Measurements from ENCODE around the gene SERPIND1.

SERPIND1 gene

DNA sequence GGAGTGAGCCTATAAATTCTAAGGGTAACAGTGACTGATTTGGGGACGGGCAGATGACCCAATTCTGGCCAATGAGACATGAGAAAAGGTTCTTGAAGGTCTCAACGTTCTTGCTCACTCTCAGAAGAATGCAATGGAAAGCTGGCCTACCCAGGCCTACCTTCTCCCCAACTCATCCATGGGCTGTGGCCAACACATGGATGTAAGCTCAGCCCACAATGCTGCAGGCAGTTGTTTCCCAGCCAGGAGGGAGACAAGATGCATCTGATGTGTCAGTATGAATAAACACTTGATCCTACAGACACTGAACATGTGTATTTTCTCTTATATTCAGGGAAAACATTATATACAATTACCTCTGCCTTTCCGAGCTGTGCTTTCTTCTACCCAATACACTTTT, 60.3 kb downstream of the SERPIND1 start (continued):
- TF ChIP-seq, protein P1, sequence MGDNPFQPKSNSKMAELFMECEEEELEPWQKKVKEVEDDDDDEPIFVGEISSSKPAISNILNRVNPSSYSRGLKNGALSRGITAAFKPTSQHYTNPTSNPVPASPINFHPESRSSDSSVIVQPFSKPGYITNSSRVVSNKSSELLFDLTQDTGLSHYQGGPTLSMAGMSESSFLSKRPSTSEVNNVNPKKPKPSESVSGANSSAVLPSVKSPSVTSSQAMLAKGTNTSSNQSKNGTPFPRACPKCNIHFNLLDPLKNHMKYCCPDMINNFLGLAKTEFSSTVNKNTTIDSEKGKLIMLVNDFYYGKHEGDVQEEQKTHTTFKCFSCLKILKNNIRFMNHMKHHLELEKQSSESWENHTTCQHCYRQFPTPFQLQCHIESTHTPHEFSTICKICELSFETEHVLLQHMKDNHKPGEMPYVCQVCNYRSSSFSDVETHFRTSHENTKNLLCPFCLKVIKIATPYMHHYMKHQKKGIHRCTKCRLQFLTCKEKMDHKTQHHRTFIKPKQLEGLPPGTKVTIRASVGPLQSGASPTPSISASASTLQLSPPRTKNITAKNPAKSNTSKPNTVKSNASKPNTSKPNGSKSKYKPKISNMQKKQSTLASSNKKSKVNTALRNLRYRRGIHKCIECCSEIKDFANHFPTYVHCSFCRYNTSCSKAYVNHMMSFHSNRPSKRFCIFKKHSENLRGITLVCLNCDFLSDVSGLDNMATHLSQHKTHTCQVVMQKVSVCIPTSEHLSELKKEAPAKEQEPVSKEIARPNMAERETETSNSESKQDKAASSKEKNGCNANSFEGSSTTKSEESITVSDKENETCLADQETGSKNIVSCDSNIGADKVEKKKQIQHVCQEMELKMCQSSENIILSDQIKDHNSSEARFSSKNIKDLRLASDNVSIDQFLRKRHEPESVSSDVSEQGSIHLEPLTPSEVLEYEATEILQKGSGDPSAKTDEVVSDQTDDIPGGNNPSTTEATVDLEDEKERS (tag by site-specific recombination; IDR thresholded peaks at IDR 0.05) = no peak
- no peak for TF ChIP-seq ZFP69B (tag by site-specific recombination; IDR thresholded peaks at IDR 0.05)
- no peak for TF ChIP-seq ZBTB20 (tag by site-specific recombination; IDR thresholded peaks at IDR 0.05)
- TF ChIP-seq ZFP3 (tag by site-specific recombination; IDR thresholded peaks at IDR 0.05; ENCODE audit: low read depth) = no peak
- no peak for TF ChIP-seq ZNF548 (tag by site-specific recombination; IDR thresholded peaks at IDR 0.05)
- no peak for TF ChIP-seq ZNF10 (tag by site-specific recombination; IDR thresholded peaks at IDR 0.05)
- no peak for TF ChIP-seq ZNF341 (tag by site-specific recombination; IDR thresholded peaks at IDR 0.05; ENCODE audit: low read depth)
- TF ChIP-seq, protein P2, sequence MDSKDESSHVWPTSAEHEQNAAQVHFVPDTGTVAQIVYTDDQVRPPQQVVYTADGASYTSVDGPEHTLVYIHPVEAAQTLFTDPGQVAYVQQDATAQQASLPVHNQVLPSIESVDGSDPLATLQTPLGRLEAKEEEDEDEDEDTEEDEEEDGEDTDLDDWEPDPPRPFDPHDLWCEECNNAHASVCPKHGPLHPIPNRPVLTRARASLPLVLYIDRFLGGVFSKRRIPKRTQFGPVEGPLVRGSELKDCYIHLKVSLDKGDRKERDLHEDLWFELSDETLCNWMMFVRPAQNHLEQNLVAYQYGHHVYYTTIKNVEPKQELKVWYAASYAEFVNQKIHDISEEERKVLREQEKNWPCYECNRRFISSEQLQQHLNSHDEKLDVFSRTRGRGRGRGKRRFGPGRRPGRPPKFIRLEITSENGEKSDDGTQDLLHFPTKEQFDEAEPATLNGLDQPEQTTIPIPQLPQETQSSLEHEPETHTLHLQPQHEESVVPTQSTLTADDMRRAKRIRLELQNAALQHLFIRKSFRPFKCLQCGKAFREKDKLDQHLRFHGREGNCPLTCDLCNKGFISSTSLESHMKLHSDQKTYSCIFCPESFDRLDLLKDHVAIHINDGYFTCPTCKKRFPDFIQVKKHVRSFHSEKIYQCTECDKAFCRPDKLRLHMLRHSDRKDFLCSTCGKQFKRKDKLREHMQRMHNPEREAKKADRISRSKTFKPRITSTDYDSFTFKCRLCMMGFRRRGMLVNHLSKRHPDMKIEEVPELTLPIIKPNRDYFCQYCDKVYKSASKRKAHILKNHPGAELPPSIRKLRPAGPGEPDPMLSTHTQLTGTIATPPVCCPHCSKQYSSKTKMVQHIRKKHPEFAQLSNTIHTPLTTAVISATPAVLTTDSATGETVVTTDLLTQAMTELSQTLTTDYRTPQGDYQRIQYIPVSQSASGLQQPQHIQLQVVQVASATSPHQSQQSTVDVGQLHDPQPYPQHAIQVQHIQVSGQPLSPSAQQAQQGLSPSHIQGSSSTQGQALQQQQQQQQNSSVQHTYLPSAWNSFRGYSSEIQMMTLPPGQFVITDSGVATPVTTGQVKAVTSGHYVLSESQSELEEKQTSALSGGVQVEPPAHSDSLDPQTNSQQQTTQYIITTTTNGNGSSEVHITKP (tag by site-specific recombination; IDR thresholded peaks at IDR 0.05) = no peak
- no peak for TF ChIP-seq ZNF561 (tag by site-specific recombination; IDR thresholded peaks at IDR 0.05; ENCODE audit: borderline replicate concordance)
- TF ChIP-seq ZNF354C (tag by site-specific recombination; IDR thresholded peaks at IDR 0.05; ENCODE audit: borderline replicate concordance, low read depth) = no peak

DNA sequence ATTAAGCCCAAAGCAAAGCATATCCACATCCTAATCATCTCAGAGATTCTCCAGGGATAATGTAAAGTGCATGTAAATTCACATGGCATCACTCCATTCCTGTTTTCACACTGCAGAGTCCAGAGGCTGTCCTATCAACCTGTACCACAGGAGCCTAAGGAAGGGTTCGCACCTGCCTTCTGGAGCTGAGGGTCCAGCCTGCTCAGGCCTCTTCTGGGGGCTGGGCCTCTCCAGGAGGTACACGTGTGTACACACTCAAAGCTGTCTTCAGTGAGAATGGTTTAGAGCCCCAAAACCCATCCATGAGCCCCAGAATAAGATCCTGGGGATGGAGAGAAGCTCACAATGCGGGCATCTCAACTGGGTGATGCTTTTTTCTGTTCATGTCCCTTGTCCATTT, 60.8 kb downstream of the SERPIND1 start:
- Histone ChIP-seq H3K27ac (ENCODE audit: extremely low read depth, low read depth, low read length) (no peak overlapping the region), H3K4me1 (ENCODE audit: control insufficient read depth, insufficient read depth, low read length) (no peaks in the 10 kb centered on the region), H3K4me3 (ENCODE audit: low read depth, low read length) (no peak overlapping the region), H3K9me3 (ENCODE audit: control insufficient read depth, insufficient read depth, low read depth, low read length) (no peaks in the 10 kb centered on the region), H3K36me3 (ENCODE audit: control insufficient read depth in 2 of 2, insufficient read depth in 1 of 2, low read length in 2 of 2) (peaks cover 7 to 46% of the 10 kb centered on the region in 2 experiments; a peak in 2 of 3 replicates)
- ChIA-PET POLR2A (interaction anchor here (0.8 to 0.9 kb wide), 2 partner anchors 32 to 36 kb away, joined by 3 read pairs; no protein-coding TSS in a partner anchor), CTCF (interaction anchor here (0.7 to 1.0 kb wide), 2 partner anchors 11 to 20 kb away, joined by 3 read pairs; no protein-coding TSS in a partner anchor)
- no peak for TF ChIP-seq ZNF138 (tag by site-specific recombination; IDR thresholded peaks at IDR 0.05; ENCODE audit: borderline replicate concordance)
- no peak for TF ChIP-seq ZNF10 (tag by site-specific recombination; IDR thresholded peaks at IDR 0.05)
- TF ChIP-seq, protein P3, sequence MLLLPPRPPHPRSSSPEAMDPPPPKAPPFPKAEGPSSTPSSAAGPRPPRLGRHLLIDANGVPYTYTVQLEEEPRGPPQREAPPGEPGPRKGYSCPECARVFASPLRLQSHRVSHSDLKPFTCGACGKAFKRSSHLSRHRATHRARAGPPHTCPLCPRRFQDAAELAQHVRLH (tag by site-specific recombination; IDR thresholded peaks at IDR 0.05) = no peak
- no peak for TF ChIP-seq ZFP37 (tag by site-specific recombination; IDR thresholded peaks at IDR 0.05)
- TF ChIP-seq, protein P4, sequence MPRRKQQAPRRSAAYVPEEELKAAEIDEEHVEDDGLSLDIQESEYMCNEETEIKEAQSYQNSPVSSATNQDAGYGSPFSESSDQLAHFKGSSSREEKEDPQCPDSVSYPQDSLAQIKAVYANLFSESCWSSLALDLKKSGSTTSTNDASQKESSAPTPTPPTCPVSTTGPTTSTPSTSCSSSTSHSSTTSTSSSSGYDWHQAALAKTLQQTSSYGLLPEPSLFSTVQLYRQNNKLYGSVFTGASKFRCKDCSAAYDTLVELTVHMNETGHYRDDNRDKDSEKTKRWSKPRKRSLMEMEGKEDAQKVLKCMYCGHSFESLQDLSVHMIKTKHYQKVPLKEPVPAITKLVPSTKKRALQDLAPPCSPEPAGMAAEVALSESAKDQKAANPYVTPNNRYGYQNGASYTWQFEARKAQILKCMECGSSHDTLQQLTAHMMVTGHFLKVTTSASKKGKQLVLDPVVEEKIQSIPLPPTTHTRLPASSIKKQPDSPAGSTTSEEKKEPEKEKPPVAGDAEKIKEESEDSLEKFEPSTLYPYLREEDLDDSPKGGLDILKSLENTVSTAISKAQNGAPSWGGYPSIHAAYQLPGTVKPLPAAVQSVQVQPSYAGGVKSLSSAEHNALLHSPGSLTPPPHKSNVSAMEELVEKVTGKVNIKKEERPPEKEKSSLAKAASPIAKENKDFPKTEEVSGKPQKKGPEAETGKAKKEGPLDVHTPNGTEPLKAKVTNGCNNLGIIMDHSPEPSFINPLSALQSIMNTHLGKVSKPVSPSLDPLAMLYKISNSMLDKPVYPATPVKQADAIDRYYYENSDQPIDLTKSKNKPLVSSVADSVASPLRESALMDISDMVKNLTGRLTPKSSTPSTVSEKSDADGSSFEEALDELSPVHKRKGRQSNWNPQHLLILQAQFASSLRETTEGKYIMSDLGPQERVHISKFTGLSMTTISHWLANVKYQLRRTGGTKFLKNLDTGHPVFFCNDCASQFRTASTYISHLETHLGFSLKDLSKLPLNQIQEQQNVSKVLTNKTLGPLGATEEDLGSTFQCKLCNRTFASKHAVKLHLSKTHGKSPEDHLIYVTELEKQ (tag by site-specific recombination; IDR thresholded peaks at IDR 0.05; ENCODE audit: borderline replicate concordance) = no peak

Measured in HEK293 (cell line).